HEK293T (cell line): ENCODE measurements around the gene LRRC8A.

ENCODE experiments used
- ARNT ChIP-seq: fragments of 450-650 bp; IDR thresholded peaks from 2 replicates; pipeline ENCODE4 v1.6.1; 2017; ENCODE audit warnings: mild to moderate bottlenecking
- FOXA1 ChIP-seq: fragments of 450-650 bp; IDR thresholded peaks from 2 replicates; pipeline ENCODE4 v1.6.1; 2016; ENCODE audit warnings: mild to moderate bottlenecking
- LEF1 ChIP-seq: fragments of 450-650 bp; IDR thresholded peaks from 2 replicates; pipeline ENCODE4 v1.6.1; 2017; ENCODE audit warnings: mild to moderate bottlenecking, borderline replicate concordance
- NFRKB ChIP-seq: fragments of 450-650 bp; IDR thresholded peaks from 2 replicates; pipeline ENCODE4 v1.6.1; 2016; ENCODE audit warnings: mild to moderate bottlenecking, moderate library complexity
- PKNOX1 ChIP-seq: fragments of 450-650 bp; IDR thresholded peaks from 2 replicates; pipeline ENCODE4 v1.6.1; 2016
- SP1 ChIP-seq: fragments of 450-650 bp; IDR thresholded peaks from 2 replicates; pipeline ENCODE4 v1.6.1; 2017
- SUZ12 ChIP-seq: fragments of 450-650 bp; IDR thresholded peaks from 2 replicates; pipeline ENCODE4 v1.6.1; 2016; ENCODE audit warnings: mild to moderate bottlenecking
- TARDBP ChIP-seq: fragments of 450-650 bp; IDR thresholded peaks from 2 replicates; pipeline ENCODE4 v1.6.1; 2016
- ZNF384 ChIP-seq: fragments of 450-650 bp; IDR thresholded peaks from 2 replicates; pipeline ENCODE4 v1.6.1; 2016

- TF ChIP-seq SP1 (no peak), ARNT (no peak), PKNOX1 (no peak), NFRKB (no peak), LEF1 (no peak), SUZ12 (no peak), ZNF384 (no peak), FOXA1 (no peak), TARDBP (no peak)
Observed at GRCh38 chr9:128847803-128848202, 34.1 kb upstream of the LRRC8A start.
